GM12878 (cell line): ENCODE results near the gene MOG. TPM values are rescaled to one million over a fixed set of nuclear protein-coding genes. Genes with fewer than 3 reads are reported as not detected.
A peak's percentile ranks its signal among the peaks of the same experiment; 100 is the strongest.

Experiments used
- ATAC-seq: fragments of 200-7000 bp; cut with Tn5 transposase; 3 replicates; pipeline ENCODE4 v1.9.1; 2020; ENCODE audit warnings: mild to moderate bottlenecking, moderate library complexity
- BruUV-seq: library from RNA; stranded (reverse); fragments of 400-500 nt; replicated peaks from 2 replicates; lab custom pipeline; 2021; lab: Mats Ljungman, UMichigan
- CTCF ChIA-PET: fragments of 300-600 bp; sonication (Branson Sonifier 250); formaldehyde crosslinking; extraction: SDS; loops from one replicate; lab custom pipeline; 2021; ENCODE audit warnings: inconsistent platforms; lab: Yijun Ruan, JAX
- POLR2A ChIA-PET: fragments of 350-600 bp; formaldehyde crosslinking; extraction: SDS; loops from one replicate; lab custom pipeline; 2021; ENCODE audit warnings: inconsistent platforms; lab: Charles Lee
- RAD21 ChIA-PET: fragments of 300-600 bp; sonication (Branson Sonifier 250); formaldehyde crosslinking; loops from one replicate; lab custom pipeline; 2023; ENCODE audit warnings: antibody characterized with exemption; ENCODE audit not compliant: unreplicated experiment; lab: Charles Lee
- SMC1A ChIA-PET: fragments of 300-600 bp; sonication (Branson Sonifier 250); formaldehyde crosslinking; loops from one replicate; lab custom pipeline; 2023; ENCODE audit not compliant: unreplicated experiment, uncharacterized antibody; lab: Charles Lee
- DNase-seq: peaks from one replicate; pipeline ENCODE4 v3.0.0-alpha.2; 2011; ENCODE audit warnings: low read depth, low spot score
- FAIRE-seq: peaks from 3 replicates; lab custom pipeline; 2011; peaks lifted over from hg19 to GRCh38; lab: Jason Lieb, UNC
- H2AFZ ChIP-seq: 2 replicates; pipeline ENCODE4 v1.6.0; 2011; ENCODE audit warnings: low read depth, low read length, control low read depth; ENCODE audit not compliant: control insufficient read depth
- H3K27ac ChIP-seq: 2 replicates; pipeline ENCODE4 v1.5.1; 2011; ENCODE audit warnings: control low read depth; ENCODE audit not compliant: control insufficient read depth, insufficient read depth
- H3K27me3 ChIP-seq, 2 experiments: replicated peaks in 1 of 2; 2 replicates each; pipeline versions ENCODE4 v1.6.0 to v1.6.1; 2011; ENCODE audit warnings: low read length in 1 of 2; ENCODE audit not compliant: control insufficient read depth in 2 of 2, insufficient read depth in 2 of 2
- H3K36me3 ChIP-seq, 2 experiments: 2 replicates each; pipeline ENCODE4 v1.5.1; 2011; ENCODE audit warnings: low read length in 1 of 2; ENCODE audit not compliant: control insufficient read depth in 2 of 2, insufficient read depth in 2 of 2
- H3K4me1 ChIP-seq: 2 replicates; pipeline ENCODE4 v1.6.1; 2011; ENCODE audit warnings: mild to moderate bottlenecking, low read length, moderate library complexity, mixed read lengths; ENCODE audit not compliant: control insufficient read depth, insufficient read depth
- H3K4me2 ChIP-seq: 2 replicates; pipeline ENCODE4 v1.6.0; 2011; ENCODE audit warnings: control low read depth; ENCODE audit not compliant: control insufficient read depth, insufficient read depth
- H3K4me3 ChIP-seq: fragments of 200-600 bp; sonication (generic); 2 replicates; pipeline ENCODE4 v1.5.1; 2016
- H3K79me2 ChIP-seq: 2 replicates; pipeline ENCODE4 v1.6.0; 2011; ENCODE audit warnings: low read length; ENCODE audit not compliant: control insufficient read depth, insufficient read depth
- H3K9ac ChIP-seq: 2 replicates; pipeline ENCODE4 v1.8.0; 2011; ENCODE audit warnings: low read length, control low read depth, mixed read lengths; ENCODE audit not compliant: control insufficient read depth, insufficient read depth
- H3K9me3 ChIP-seq: replicated peaks from 3 replicates; pipeline ENCODE4 v1.5.1; 2011; ENCODE audit warnings: mild to moderate bottlenecking, low read length; ENCODE audit not compliant: control insufficient read depth, insufficient read depth
- H4K20me1 ChIP-seq: 2 replicates; pipeline ENCODE4 v1.6.0; 2011; ENCODE audit not compliant: control insufficient read depth, insufficient read depth
- ESRRA ChIP-seq: IDR thresholded peaks from 2 replicates; pipeline ENCODE4 v1.6.1; 2012; ENCODE audit warnings: mild to moderate bottlenecking, low read length, improper control_type of control experiment
- GABPA ChIP-seq: IDR thresholded peaks from 2 replicates; pipeline ENCODE4 v1.6.1; 2014; ENCODE audit warnings: antibody characterized with exemption, low read depth, mild to moderate bottlenecking, inconsistent platforms
- RELA ChIP-seq: fragments of 450-650 bp; IDR thresholded peaks from 2 replicates; pipeline ENCODE4 v1.8.0; 2014; ENCODE audit warnings: borderline replicate concordance; ENCODE audit not compliant: partially characterized antibody
- WGBS: methylation state at CpG from one replicate; pipeline ENCODE4 v1.1.6; 2016; ENCODE audit warnings: low lambda C conversion rate; ENCODE audit not compliant: insufficient replicate concordance, insufficient coverage; ENCODE audit errors: missing lambda C conversion rate; 5-methylcytosine and 5-hydroxymethylcytosine counted together
- in situ Hi-C: fragments of 300-500 bp; cut with MboI; formaldehyde crosslinking; loops from 9 replicates; pipeline ENCODE4 v1.14.3; 2018; ENCODE audit warnings: mixed read lengths
- intact Hi-C: fragments of 100-400 bp; cut with micrococcal nuclease; formaldehyde crosslinking; loops from one replicate; pipeline ENCODE4 v1.14.2; 2022; ENCODE audit not compliant: unreplicated experiment
- polyA plus RNA-seq, 11 experiments: library from polyadenylated mRNA; depleted of rRNA in 4 of 11; unstranded in 6 of 11; stranded (reverse) in 5 of 11; fragments of >200 nt; fragmentation: Nextera tagmentation in 4 of 11; fragmentation: Illumina TruSeq in 1 of 11; extraction: Ambion mirVana in 4 of 11; extraction: Trizol in 1 of 11; gene quantifications; 1 replicate in 1 of 11; 2 replicates in 10 of 11; pipeline versions ENCODE4 v1.2.1 to v1.2.3, GENCODE V29; 2011 to 2016; ENCODE audit warnings: inconsistent platforms in 2 of 11, missing spikeins in 2 of 11, low read depth in 1 of 11
- total RNA-seq, 4 experiments: library from RNA; depleted of rRNA in 3 of 4; stranded (reverse); fragments of >200 nt in 3 of 4; fragmentation: Illumina TruSeq in 1 of 4; extraction: Trizol in 1 of 4; gene quantifications; 2 replicates each; pipeline versions ENCODE4 v1.2.1 to v1.2.3, GENCODE V29; 2013 to 2021
- TF ChIP-seq, protein P1 (sequence below): fragments of 450-650 bp; IDR thresholded peaks from 2 replicates; pipeline ENCODE4 v1.6.1; 2018; ENCODE audit warnings: mild to moderate bottlenecking, low read depth, moderate library complexity; ENCODE audit not compliant: partially characterized antibody
- TF ChIP-seq, protein P2 (sequence below), 3 experiments: IDR thresholded peaks in 2 of 3; conservative IDR thresholded peaks in 1 of 3; 2 replicates each; pipeline ENCODE4 v1.5.1; 2011; ENCODE audit warnings: low read depth in 3 of 3, low read length in 3 of 3, mild to moderate bottlenecking in 3 of 3, control low read depth in 2 of 3, moderate library complexity in 2 of 3, inconsistent platforms in 1 of 3, mixed read lengths in 1 of 3; ENCODE audit not compliant: control insufficient read depth in 2 of 3, insufficient read depth in 1 of 3; ENCODE audit errors: extremely low read depth in 1 of 3

The MOG gene
- total and polyA plus RNA-seq, 10 of the 15 experiments (the other 5 are each of a cell fraction or from before 2014, with no cell fraction given), result not detected

DNA sequence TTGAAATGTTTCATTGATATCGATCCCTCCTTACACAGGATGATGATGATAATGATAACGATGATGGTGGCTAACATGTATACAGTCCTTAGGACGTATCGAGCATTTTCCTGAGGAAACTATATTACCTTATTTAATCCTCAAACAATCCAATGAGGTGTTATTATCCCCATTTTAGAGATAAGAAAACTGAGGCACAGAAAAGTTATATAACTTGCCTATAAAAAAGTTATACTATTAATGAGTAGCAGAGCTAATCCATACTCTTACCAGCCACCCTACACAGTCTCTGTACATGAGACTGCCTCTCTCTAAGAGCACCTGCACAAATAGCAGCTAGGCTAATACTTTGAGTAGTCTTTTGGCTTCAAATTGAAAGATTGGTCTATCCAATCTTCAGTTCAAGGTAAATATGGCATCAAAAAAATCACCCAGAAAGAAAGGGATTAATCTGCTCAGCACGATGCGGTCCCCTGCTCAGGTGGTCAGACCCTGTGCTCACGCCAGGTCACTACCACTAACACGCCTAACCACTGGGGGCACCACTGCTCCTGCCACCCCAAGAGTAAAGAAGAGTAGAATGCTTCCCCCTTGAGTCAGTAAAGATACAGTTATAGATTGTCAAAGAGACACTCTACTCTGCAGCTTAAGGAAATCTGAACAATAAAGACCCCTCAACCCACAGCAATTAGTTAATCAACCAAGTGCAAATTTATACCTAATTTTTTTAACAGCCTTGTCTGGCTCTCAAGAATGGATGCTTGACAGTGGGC is 38.9 kb upstream of the MOG start:
- in situ Hi-C loops (no loop called here), intact Hi-C loops (no loop called here)
- WGBS, result 70% methylated on average over 8 of the region's 8 CpGs
- Histone ChIP-seq H2AFZ (no peak overlapping the region), H3K4me3 (no peak overlapping the region), H3K79me2 (no peaks in the 10 kb centered on the region), H3K4me2 (no peak overlapping the region), H3K4me1 (no peaks in the 10 kb centered on the region), H4K20me1 (no peaks in the 10 kb centered on the region), H3K27ac (no peak overlapping the region), H3K27me3 (no peaks in the 10 kb centered on the region), H3K9me3 (no peaks in the 10 kb centered on the region), H3K9ac (no peak overlapping the region), H3K36me3 (no peaks in the 10 kb centered on the region; a peak in 1 of 4 replicates)
- ChIA-PET RAD21 (no interaction called here), SMC1A (no interaction called here), POLR2A (no interaction called here), CTCF (interaction anchor here (0.9 to 1.0 kb wide), 3 partner anchors 22 to 35 kb away, joined by 3 to 4 read pairs (median 3); no protein-coding TSS in a partner anchor)
- FAIRE-seq (no peak), ATAC-seq (peak; percentile 75), DNase-seq (no peak)
- no peak for TF ChIP-seq ESRRA
- TF ChIP-seq, protein P1, sequence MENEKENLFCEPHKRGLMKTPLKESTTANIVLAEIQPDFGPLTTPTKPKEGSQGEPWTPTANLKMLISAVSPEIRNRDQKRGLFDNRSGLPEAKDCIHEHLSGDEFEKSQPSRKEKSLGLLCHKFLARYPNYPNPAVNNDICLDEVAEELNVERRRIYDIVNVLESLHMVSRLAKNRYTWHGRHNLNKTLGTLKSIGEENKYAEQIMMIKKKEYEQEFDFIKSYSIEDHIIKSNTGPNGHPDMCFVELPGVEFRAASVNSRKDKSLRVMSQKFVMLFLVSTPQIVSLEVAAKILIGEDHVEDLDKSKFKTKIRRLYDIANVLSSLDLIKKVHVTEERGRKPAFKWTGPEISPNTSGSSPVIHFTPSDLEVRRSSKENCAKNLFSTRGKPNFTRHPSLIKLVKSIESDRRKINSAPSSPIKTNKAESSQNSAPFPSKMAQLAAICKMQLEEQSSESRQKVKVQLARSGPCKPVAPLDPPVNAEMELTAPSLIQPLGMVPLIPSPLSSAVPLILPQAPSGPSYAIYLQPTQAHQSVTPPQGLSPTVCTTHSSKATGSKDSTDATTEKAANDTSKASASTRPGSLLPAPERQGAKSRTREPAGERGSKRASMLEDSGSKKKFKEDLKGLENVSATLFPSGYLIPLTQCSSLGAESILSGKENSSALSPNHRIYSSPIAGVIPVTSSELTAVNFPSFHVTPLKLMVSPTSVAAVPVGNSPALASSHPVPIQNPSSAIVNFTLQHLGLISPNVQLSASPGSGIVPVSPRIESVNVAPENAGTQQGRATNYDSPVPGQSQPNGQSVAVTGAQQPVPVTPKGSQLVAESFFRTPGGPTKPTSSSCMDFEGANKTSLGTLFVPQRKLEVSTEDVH, result no peak
- no peak for TF ChIP-seq GABPA
- TF ChIP-seq RELA, result no peak
- TF ChIP-seq, protein P2, sequence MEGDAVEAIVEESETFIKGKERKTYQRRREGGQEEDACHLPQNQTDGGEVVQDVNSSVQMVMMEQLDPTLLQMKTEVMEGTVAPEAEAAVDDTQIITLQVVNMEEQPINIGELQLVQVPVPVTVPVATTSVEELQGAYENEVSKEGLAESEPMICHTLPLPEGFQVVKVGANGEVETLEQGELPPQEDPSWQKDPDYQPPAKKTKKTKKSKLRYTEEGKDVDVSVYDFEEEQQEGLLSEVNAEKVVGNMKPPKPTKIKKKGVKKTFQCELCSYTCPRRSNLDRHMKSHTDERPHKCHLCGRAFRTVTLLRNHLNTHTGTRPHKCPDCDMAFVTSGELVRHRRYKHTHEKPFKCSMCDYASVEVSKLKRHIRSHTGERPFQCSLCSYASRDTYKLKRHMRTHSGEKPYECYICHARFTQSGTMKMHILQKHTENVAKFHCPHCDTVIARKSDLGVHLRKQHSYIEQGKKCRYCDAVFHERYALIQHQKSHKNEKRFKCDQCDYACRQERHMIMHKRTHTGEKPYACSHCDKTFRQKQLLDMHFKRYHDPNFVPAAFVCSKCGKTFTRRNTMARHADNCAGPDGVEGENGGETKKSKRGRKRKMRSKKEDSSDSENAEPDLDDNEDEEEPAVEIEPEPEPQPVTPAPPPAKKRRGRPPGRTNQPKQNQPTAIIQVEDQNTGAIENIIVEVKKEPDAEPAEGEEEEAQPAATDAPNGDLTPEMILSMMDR (IDR thresholded peaks at IDR 0.05 in 2 of 3, conservative IDR thresholded peaks at IDR 0.05 in 1 of 3; ENCODE audit: control insufficient read depth in 2 of 3, extremely low read depth in 1 of 3, insufficient read depth in 1 of 3, low read depth in 3 of 3, low read length in 3 of 3), result peak; percentile 26 to 43 (median 41); a peak in 3 of 6 replicates
- no TSS peak for BruUV-seq
